MM.1S (cell line): ENCODE measurements around the gene PARK7.
A peak's percentile ranks its signal among the peaks of the same experiment; 100 is the strongest.

ENCODE experiments used
- DNase-seq: peaks from one replicate; pipeline ENCODE4 v3.0.0-alpha.2; 2015
- H2AFZ ChIP-seq: fragments of 300-600 bp; sonication (generic); 2 replicates; pipeline ENCODE4 v1.6.0; 2016; ENCODE audit warnings: antibody characterized with exemption, low read length
- H3F3A ChIP-seq: fragments of 300-600 bp; sonication (generic); 2 replicates; pipeline ENCODE4 v1.6.1; 2016; ENCODE audit warnings: mild to moderate bottlenecking, antibody characterized with exemption, low read length, moderate library complexity, mixed read lengths; ENCODE audit not compliant: insufficient read depth
- H3K27ac ChIP-seq: fragments of 300-600 bp; sonication (generic); 2 replicates; pipeline ENCODE4 v1.5.1; 2016; ENCODE audit warnings: mild to moderate bottlenecking, low read length
- H3K27me3 ChIP-seq: fragments of 300-600 bp; sonication (generic); replicated peaks from 2 replicates; pipeline ENCODE4 v1.6.0; 2016; ENCODE audit warnings: low read length; ENCODE audit not compliant: insufficient read depth
- H3K36me3 ChIP-seq: fragments of 300-600 bp; sonication (generic); replicated peaks from 2 replicates; pipeline ENCODE4 v1.6.1; 2016; ENCODE audit warnings: mild to moderate bottlenecking, low read length, mixed read lengths; ENCODE audit not compliant: insufficient read depth
- H3K4me1 ChIP-seq: fragments of 300-600 bp; sonication (generic); 2 replicates; pipeline ENCODE4 v1.6.1; 2016; ENCODE audit warnings: low read length, mixed read lengths
- H3K4me2 ChIP-seq: fragments of 300-600 bp; sonication (generic); 2 replicates; pipeline ENCODE4 v1.6.0; 2016; ENCODE audit warnings: low read depth, low read length
- H3K4me3 ChIP-seq: fragments of 300-600 bp; sonication (generic); 2 replicates; pipeline ENCODE4 v1.5.1; 2016; ENCODE audit warnings: low read length, mixed read lengths
- H3K79me2 ChIP-seq: fragments of 300-600 bp; sonication (generic); 2 replicates; pipeline ENCODE4 v1.6.1; 2016; ENCODE audit warnings: mixed run types, low read length, mixed read lengths
- H3K9ac ChIP-seq: fragments of 300-600 bp; sonication (generic); 2 replicates; pipeline ENCODE4 v1.6.1; 2016; ENCODE audit warnings: low read length, mixed read lengths
- H3K9me2 ChIP-seq: fragments of 300-600 bp; sonication (generic); replicated peaks from 2 replicates; pipeline ENCODE4 v1.6.1; 2016; ENCODE audit warnings: mild to moderate bottlenecking, low read length, mixed read lengths; ENCODE audit not compliant: insufficient read depth
- H3K9me3 ChIP-seq: fragments of 300-600 bp; sonication (generic); replicated peaks from 2 replicates; pipeline ENCODE4 v1.6.1; 2016; ENCODE audit warnings: mild to moderate bottlenecking, low read length, mixed read lengths; ENCODE audit not compliant: insufficient read depth
- H4K20me1 ChIP-seq: fragments of 300-600 bp; sonication (generic); 2 replicates; pipeline ENCODE4 v1.6.1; 2016; ENCODE audit warnings: mild to moderate bottlenecking, low read length, moderate library complexity, mixed read lengths; ENCODE audit not compliant: insufficient read depth
- EZH2 ChIP-seq: fragments of 300-600 bp; sonication (generic); optimal IDR thresholded peaks from 2 replicates; pipeline ENCODE3; 2017; ENCODE audit warnings: low read depth, mild to moderate bottlenecking, antibody characterized with exemption, low read length, mixed read lengths
- EZH2phosphoT487 ChIP-seq: fragments of 300-600 bp; sonication (generic); IDR thresholded peaks from 2 replicates; pipeline ENCODE4 v1.6.1; 2018; ENCODE audit warnings: antibody characterized with exemption, low read length
- TF ChIP-seq, protein P1 (sequence below): fragments of 300-600 bp; sonication (generic); IDR thresholded peaks from 2 replicates; pipeline ENCODE4 v1.5.1; 2016; ENCODE audit warnings: antibody characterized with exemption, low read length, mixed read lengths

PARK7 gene

DNA sequence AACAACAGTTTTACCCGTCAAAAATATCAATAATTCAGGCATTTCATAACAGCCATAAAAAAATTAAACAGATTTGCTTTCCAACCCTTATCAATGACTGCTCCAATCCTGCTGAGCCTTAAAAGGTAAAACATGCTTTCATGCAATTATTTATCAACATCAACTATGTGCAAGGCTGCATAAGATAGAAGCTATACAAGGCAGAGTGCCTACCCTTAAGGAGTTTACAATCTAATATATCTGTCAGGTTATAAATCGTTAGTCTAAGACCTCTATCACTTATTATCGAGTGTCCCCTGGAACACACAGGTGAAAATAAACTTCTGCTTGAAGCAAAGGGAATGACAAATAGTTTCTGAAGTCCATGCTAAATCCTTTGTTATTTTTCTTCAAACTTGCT, 62.8 kb downstream of the PARK7 start:
- Histone ChIP-seq H2AFZ (no peak overlapping the region), H3K9me3 (no peaks in the 10 kb centered on the region), H3K4me2 (no peak overlapping the region), H3F3A (no peaks in the 10 kb centered on the region), H3K36me3 (no peaks in the 10 kb centered on the region), H3K27me3 (peaks cover 14% of the 10 kb centered on the region), H3K4me1 (no peaks in the 10 kb centered on the region), H3K4me3 (no peak overlapping the region), H4K20me1 (no peaks in the 10 kb centered on the region), H3K9me2 (no peaks in the 10 kb centered on the region), H3K79me2 (no peaks in the 10 kb centered on the region), H3K9ac (no peak overlapping the region), H3K27ac (no peak overlapping the region)
- TF ChIP-seq EZH2, result no peak
- TF ChIP-seq EZH2phosphoT487, result no peak
- TF ChIP-seq, protein P1, sequence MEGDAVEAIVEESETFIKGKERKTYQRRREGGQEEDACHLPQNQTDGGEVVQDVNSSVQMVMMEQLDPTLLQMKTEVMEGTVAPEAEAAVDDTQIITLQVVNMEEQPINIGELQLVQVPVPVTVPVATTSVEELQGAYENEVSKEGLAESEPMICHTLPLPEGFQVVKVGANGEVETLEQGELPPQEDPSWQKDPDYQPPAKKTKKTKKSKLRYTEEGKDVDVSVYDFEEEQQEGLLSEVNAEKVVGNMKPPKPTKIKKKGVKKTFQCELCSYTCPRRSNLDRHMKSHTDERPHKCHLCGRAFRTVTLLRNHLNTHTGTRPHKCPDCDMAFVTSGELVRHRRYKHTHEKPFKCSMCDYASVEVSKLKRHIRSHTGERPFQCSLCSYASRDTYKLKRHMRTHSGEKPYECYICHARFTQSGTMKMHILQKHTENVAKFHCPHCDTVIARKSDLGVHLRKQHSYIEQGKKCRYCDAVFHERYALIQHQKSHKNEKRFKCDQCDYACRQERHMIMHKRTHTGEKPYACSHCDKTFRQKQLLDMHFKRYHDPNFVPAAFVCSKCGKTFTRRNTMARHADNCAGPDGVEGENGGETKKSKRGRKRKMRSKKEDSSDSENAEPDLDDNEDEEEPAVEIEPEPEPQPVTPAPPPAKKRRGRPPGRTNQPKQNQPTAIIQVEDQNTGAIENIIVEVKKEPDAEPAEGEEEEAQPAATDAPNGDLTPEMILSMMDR, result no peak
- DNase-seq, result no peak

- TF ChIP-seq EZH2, result no peak
- TF ChIP-seq EZH2phosphoT487, result no peak
- TF ChIP-seq, protein P1, result no peak
- Histone ChIP-seq H3K9me3 (no peaks in the 10 kb centered on the region), H3K79me2 (no peaks in the 10 kb centered on the region), H3K36me3 (no peaks in the 10 kb centered on the region), H3K27me3 (peaks cover 16% of the 10 kb centered on the region), H2AFZ (no peak overlapping the region), H4K20me1 (no peaks in the 10 kb centered on the region), H3K27ac (no peak overlapping the region), H3K4me2 (no peak overlapping the region), H3K4me3 (no peak overlapping the region), H3K9ac (no peak overlapping the region), H3K9me2 (no peaks in the 10 kb centered on the region), H3K4me1 (no peaks in the 10 kb centered on the region), H3F3A (no peaks in the 10 kb centered on the region)
- DNase-seq, result no peak
Observed at GRCh38 chr1:8025061-8025670, 63.7 kb downstream of the PARK7 start.

DNA sequence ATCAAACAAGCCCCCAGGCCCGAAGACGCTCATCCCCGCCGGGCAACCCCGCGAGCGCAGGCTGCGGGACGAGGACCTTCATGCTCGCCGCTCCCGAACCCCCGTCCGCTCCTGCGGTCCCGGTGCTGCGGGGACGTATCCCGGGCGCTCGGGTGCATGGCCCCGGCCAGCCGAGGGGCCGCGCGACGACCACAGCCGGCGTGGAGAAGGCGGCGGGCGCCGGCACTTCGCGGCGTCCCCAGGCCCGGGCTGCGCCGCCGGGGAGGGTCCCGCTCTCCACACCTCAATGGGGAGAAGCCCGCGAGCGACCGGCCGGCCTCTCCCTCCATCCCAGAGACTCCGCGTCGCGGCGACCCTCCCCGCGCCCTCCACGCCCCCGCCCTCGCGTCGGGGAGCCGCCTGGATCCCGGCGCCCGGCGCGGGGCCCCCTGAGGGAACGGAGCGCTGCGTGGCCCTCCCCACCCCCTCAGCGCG, 64.2 kb downstream of the PARK7 start:
- H2AFZ ChIP-seq, result no peak overlapping the region
- H3K4me3 ChIP-seq, result 0 out of 2 replicates have a peak overlapping the region, but pooled peaks have one; percentile 28
- no peaks in the 10 kb centered on the region for H3K4me1 ChIP-seq
- H3K79me2 ChIP-seq, result no peaks in the 10 kb centered on the region
- H3K9me3 ChIP-seq, result no peaks in the 10 kb centered on the region
- DNase-seq, result no peak
- no peaks in the 10 kb centered on the region for H3F3A ChIP-seq
- no peaks in the 10 kb centered on the region for H3K36me3 ChIP-seq
- no peak overlapping the region for H3K4me2 ChIP-seq
- H3K9ac ChIP-seq, result no peak overlapping the region
- H3K27ac ChIP-seq, result no peak overlapping the region
- TF ChIP-seq EZH2 (no peak), EZH2phosphoT487 (no peak)
- TF ChIP-seq, protein P1, result no peak
- H3K9me2 ChIP-seq, result no peaks in the 10 kb centered on the region
- no peaks in the 10 kb centered on the region for H4K20me1 ChIP-seq
- peaks cover 20% of the 10 kb centered on the region for H3K27me3 ChIP-seq
